GM19438 (cell line): Measurements from ENCODE around the gene FAM186B.
"Not testable (repeated sequence)": the region's sequence is repeated elsewhere in the genome, so short reads cannot be mapped to it uniquely, and the experiment has no call there.

Source experiments
- ATAC-seq: cut with Tn5 transposase; IDR thresholded peaks from one replicate; pipeline ENCODE4 v1.9.1; 2021; ENCODE audit warnings: low read depth; ENCODE audit not compliant: unreplicated experiment

Gene FAM186B

GRCh38 chr12:49612210-49612609 is 6.8 kb upstream of the FAM186B start:
- no peak for ATAC-seq

GRCh38 chr12:49610785-49611184 is 5.3 kb upstream of the FAM186B start:
- ATAC-seq = not testable (repeated sequence)

- no peak for ATAC-seq
Measured at GRCh38 chr12:49609875-49610154, 4.4 kb upstream of the FAM186B start.

GRCh38 chr12:49609059-49609874 is 3.8 kb upstream of the FAM186B start:
- no peak for ATAC-seq

- no peak for ATAC-seq
Measured at GRCh38 chr12:49604856-49605255, 583 bp downstream of the FAM186B start.

- no peak for ATAC-seq
Measured at GRCh38 chr12:49603721-49604120, 1.7 kb downstream of the FAM186B start.

GRCh38 chr12:49599961-49600360 is 5.5 kb downstream of the FAM186B start:
- no peak for ATAC-seq

GRCh38 chr12:49598527-49598926 is 6.9 kb downstream of the FAM186B start:
- ATAC-seq = no peak

GRCh38 chr12:49588721-49589516 is 16.5 kb downstream of the FAM186B start:
- ATAC-seq = no peak

- ATAC-seq = no peak
Measured at GRCh38 chr12:49588281-49588680, 17.2 kb downstream of the FAM186B start.

- ATAC-seq = no peak
Measured at GRCh38 chr12:49587174-49587908, 18.1 kb downstream of the FAM186B start.

- ATAC-seq = no peak
Measured at GRCh38 chr12:49585477-49586459, 19.7 kb downstream of the FAM186B start.

GRCh38 chr12:49584591-49584990 is 20.8 kb downstream of the FAM186B start:
- no peak for ATAC-seq

GRCh38 chr12:49583366-49584094 is 21.9 kb downstream of the FAM186B start:
- ATAC-seq = no peak

- ATAC-seq = no peak
Measured at GRCh38 chr12:49582850-49583249, 22.6 kb downstream of the FAM186B start.

GRCh38 chr12:49582201-49582600 is 23.2 kb downstream of the FAM186B start:
- no peak for ATAC-seq

- no peak for ATAC-seq
Measured at GRCh38 chr12:49580572-49581535, 24.6 kb downstream of the FAM186B start.

- no peak for ATAC-seq
Measured at GRCh38 chr12:49578471-49579112, 26.8 kb downstream of the FAM186B start.
